Ectodermal cell (in vitro differentiated cells): ENCODE measurements around the gene ALS2CL.

Experiments
- H3K27ac ChIP-seq: 2 replicates; pipeline ENCODE4 v1.7.0; 2013; ENCODE audit warnings: mild to moderate bottlenecking, low read depth, low read length; ENCODE audit not compliant: insufficient read depth, poor library complexity, severe bottlenecking
- H3K27me3 ChIP-seq: 2 replicates; pipeline ENCODE4 v1.7.0; 2013; ENCODE audit warnings: mild to moderate bottlenecking, low read length; ENCODE audit not compliant: insufficient read depth, control insufficient read depth, poor library complexity, severe bottlenecking
- H3K36me3 ChIP-seq: one replicate; pipeline ENCODE4 v1.7.0; 2013; ENCODE audit warnings: low read length; ENCODE audit not compliant: control insufficient read depth, insufficient read depth
- H3K4me1 ChIP-seq: one replicate; pipeline ENCODE4 v1.7.0; 2013; ENCODE audit warnings: low read length; ENCODE audit not compliant: control insufficient read depth, insufficient read depth
- H3K4me3 ChIP-seq: 2 replicates; pipeline ENCODE4 v1.7.0; 2013; ENCODE audit warnings: low read depth, low read length, control low read depth; ENCODE audit not compliant: insufficient read depth
- H3K9me3 ChIP-seq: 2 replicates; pipeline ENCODE4 v1.7.0; 2013; ENCODE audit warnings: mild to moderate bottlenecking, low read length, moderate library complexity; ENCODE audit not compliant: control insufficient read depth
- WGBS, 2 experiments: methylation state at CpG; one replicate each; pipeline ENCODE4 v1.1.7; 2013; ENCODE audit warnings: missing lambda C conversion rate in 2 of 2; 5-methylcytosine and 5-hydroxymethylcytosine counted together

Gene ALS2CL

DNA sequence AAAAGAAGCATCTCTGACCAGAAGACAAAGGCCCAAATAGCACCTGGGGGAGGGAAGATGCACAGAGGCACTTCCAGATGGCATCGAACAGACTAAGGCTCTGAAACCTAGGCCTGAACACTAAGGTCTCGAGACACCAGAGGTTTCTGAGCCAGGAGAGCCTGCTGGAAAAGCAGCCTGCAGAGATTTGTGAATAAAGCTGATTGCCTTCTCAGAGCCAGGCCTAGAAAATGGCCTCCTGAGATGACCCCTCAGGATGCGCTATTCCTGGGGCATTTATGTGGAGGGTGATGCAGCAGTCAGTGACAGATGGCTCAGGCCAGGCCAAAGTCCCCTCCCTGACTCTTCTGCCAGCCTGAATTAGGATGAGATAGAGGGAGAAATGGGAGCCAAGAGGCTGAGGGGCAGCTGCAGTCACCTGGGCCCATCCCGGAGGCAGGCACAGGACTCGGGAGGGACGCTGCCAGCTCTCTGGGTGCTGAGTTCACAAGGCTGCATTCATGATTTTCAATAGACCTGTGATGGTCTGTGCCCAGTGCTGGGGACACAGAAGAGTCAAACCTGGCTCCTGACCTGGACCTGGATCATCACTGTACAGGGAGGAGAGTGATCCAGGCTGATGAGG lies 17.3 kb upstream of the ALS2CL start:
- Histone ChIP-seq H3K27ac (no peak overlapping the region), H3K4me1 (peaks cover 5% of the 10 kb centered on the region), H3K4me3 (no peak overlapping the region), H3K9me3 (no peaks in the 10 kb centered on the region), H3K36me3 (no peaks in the 10 kb centered on the region), H3K27me3 (no peaks in the 10 kb centered on the region)
- WGBS, 2 experiments, result 94% methylated on average over 6 of the region's 6 CpGs

DNA sequence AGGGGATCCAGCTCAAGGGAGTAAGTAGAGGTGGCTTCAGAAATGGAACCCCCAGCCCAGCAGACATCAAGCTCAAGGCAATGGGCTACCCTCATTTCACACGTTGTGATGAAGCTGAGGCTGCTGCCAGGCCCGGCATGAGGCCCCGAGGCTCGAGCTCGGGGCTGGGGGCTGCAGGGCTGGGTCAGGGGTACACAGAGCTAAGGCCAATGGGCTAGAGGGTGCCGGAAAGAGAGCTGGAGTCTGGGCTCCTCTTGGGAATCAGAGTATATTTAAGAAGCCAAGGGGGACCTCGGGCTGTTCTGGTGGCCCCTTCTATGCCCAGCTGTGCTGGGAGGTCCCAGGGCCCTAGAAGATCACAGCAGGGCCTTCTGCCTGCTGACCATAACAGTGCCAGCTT lies 16.8 kb upstream of the ALS2CL start:
- H3K9me3 ChIP-seq, result no peaks in the 10 kb centered on the region

GRCh38 chr3:46709721-46710120 lies 16.2 kb upstream of the ALS2CL start:
- WGBS, 2 experiments, result 94 to 96% methylated on average over 6 of the region's 6 CpGs
- H3K27me3 ChIP-seq, result no peaks in the 10 kb centered on the region
- peaks cover 5% of the 10 kb centered on the region for H3K4me1 ChIP-seq
- no peak overlapping the region for H3K4me3 ChIP-seq
- no peaks in the 10 kb centered on the region for H3K9me3 ChIP-seq
- no peaks in the 10 kb centered on the region for H3K36me3 ChIP-seq
- no peak overlapping the region for H3K27ac ChIP-seq

More for the DNA sequence above, 16.8 kb upstream of the ALS2CL start:
- Histone ChIP-seq H3K27me3 (no peaks in the 10 kb centered on the region), H3K4me1 (peaks cover 5% of the 10 kb centered on the region), H3K36me3 (no peaks in the 10 kb centered on the region), H3K27ac (no peak overlapping the region), H3K4me3 (no peak overlapping the region)
- 91% methylated on average over 7 of the region's 7 CpGs for WGBS, 2 experiments

DNA sequence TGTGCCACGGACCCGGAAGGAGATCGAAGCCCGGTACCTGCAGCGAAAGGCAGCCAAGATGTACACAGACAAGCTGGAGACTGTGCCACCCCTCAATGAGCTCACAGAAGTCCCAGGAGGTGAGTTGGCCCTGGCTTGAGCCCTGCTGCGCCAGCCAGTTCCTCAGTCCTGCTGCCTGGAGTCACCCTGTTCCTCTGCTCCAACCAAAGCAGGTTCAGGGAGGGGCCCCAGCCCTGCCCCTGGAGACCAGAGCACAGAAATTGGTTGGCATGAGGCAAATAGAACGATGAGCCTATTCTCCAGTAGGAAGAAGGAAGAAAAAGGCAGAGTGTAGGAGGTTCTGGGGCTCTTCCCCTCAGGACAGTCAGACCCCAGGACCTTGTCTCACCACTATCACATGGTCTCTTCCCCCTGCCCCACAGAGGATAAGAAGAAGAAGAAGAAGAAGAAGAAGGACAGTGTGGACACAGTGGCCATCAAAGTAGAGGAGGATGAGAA lies 15.7 kb upstream of the ALS2CL start:
- H3K27ac ChIP-seq, result no peak overlapping the region
- no peaks in the 10 kb centered on the region for H3K36me3 ChIP-seq
- no peak overlapping the region for H3K4me3 ChIP-seq
- 95 to 96% methylated on average over 7 of the region's 7 CpGs for WGBS, 2 experiments
- no peaks in the 10 kb centered on the region for H3K9me3 ChIP-seq
- peaks cover 5% of the 10 kb centered on the region for H3K4me1 ChIP-seq
- no peaks in the 10 kb centered on the region for H3K27me3 ChIP-seq

DNA sequence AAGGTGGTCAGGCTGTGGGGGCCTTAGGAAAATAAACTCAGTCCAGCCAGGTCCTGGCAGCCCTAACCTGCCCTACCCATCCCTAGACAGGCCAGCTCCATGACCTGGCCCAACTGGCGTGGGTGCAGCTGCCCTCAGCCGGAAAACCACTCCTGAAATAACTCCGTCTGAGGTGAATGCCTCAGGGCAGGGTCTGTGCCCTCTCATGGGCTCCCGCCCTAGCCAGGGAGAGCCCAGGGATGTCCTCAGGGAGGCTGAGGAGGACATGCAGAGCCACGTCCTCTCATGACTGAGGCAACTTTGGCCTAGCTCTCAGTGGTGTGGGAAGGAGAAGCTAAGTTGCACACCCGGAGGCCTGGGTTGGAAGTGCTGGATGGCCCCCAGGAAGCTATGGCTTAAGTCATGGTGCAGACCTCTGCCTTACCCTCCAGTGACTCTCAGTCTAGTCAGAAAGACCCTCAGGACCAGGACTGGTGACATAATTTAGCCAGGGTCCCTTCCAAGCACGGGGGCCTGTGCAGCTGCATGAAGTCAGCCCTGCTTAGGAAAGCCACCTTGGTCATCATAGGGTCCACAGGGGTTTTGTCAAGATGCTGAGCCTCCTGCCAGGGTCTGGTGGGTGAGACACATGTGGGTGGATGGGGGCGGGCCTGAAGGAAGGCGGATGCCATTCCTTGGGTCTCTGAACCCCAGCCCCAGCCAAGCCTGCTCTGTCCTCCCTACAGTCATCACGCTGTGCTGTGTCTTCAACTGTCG lies 15.1 kb upstream of the ALS2CL start:
- no peak overlapping the region for H3K27ac ChIP-seq
- no peaks in the 10 kb centered on the region for H3K36me3 ChIP-seq
- no peaks in the 10 kb centered on the region for H3K9me3 ChIP-seq
- peaks cover 5% of the 10 kb centered on the region for H3K4me1 ChIP-seq
- no peaks in the 10 kb centered on the region for H3K27me3 ChIP-seq
- WGBS, 2 experiments, result 93% methylated on average over 11 of the region's 11 CpGs
- H3K4me3 ChIP-seq, result no peak overlapping the region

GRCh38 chr3:46707601-46708011 lies 14.1 kb upstream of the ALS2CL start:
- Histone ChIP-seq H3K27ac (no peak overlapping the region), H3K27me3 (no peaks in the 10 kb centered on the region), H3K9me3 (no peaks in the 10 kb centered on the region), H3K36me3 (no peaks in the 10 kb centered on the region), H3K4me1 (peaks cover 5% of the 10 kb centered on the region), H3K4me3 (no peak overlapping the region)
- 94 to 95% methylated on average over 7 of the region's 7 CpGs for WGBS, 2 experiments

DNA sequence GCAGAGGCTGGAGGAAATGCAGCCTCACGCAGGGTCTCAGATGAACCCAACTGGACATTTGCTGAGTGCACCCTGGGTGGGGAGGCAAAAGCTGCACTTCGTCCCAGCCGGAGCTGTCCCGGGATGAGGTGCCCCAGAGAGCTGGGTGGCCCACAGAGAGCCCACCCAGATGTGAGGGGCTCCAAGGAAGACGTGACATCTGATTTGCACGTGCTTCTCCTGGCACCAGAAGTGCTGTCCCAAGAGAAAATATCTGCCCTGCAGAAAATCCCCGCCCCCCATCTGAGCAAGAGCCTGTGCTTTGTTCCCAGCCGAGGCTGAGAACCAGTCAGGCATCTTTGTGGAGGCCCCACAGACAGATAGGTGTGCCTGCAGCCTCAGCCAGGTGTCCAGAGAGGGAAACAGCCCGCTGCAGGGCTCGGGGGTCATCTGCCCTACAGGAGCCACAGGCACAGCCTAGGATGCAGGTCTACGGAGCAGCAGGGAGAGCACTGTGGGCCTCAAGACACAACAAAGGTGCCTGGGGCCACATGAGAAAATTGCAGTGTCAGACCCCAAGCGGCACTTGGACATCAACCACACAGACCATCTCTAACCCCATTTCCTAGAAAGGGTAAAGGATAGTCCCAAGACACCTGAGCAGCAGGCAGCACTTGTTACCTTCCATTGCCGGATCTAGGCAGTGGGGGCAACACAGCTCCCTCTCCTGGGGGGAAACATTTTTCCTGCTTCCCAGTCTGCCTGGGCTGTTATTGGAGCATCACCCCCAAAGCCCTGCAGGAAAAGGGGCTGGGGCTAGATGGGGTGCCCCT lies 13.5 kb upstream of the ALS2CL start:
- peaks cover 2% of the 10 kb centered on the region for H3K27me3 ChIP-seq
- H3K9me3 ChIP-seq, result no peaks in the 10 kb centered on the region
- 80 to 83% methylated on average over 13 of the region's 13 CpGs for WGBS, 2 experiments
- peaks cover 5% of the 10 kb centered on the region for H3K4me1 ChIP-seq
- no peaks in the 10 kb centered on the region for H3K36me3 ChIP-seq
- H3K27ac ChIP-seq, result no peak overlapping the region
- H3K4me3 ChIP-seq, result no peak overlapping the region

GRCh38 chr3:46705751-46706552 lies 12.5 kb upstream of the ALS2CL start:
- H3K27me3 ChIP-seq, result peaks cover 10% of the 10 kb centered on the region
- no peaks in the 10 kb centered on the region for H3K9me3 ChIP-seq
- H3K36me3 ChIP-seq, result no peaks in the 10 kb centered on the region
- no peak overlapping the region for H3K4me3 ChIP-seq
- no peak overlapping the region for H3K27ac ChIP-seq
- 81 to 85% methylated on average over 19 of the region's 19 CpGs for WGBS, 2 experiments
- peaks cover 5% of the 10 kb centered on the region for H3K4me1 ChIP-seq

DNA sequence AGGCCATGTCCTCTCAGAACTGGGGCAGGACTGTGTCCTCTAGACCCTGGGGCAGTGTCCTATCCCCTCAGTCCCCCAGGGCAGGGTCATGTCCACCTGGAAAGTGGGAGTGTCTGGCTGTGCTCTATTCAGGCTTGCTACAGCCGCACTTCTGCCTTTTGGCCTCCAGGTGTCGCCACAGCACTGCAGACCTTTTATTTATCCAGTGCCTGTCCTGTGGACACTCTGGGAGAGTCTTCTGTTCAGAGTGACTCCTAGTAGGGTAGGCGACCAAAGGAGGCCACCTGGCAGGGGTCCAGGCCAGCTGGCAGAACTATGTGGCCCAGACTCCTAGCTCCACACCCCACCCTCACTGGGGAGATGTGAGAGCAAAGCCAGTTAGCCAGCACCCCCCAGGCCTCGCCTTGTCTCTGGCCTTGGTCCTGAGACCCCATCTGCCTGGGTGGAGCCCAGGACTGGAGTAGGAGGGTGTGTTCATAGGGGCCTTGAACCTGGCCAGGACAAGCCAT lies 11.6 kb upstream of the ALS2CL start:
- 26 to 27% methylated on average over 4 of the region's 4 CpGs for WGBS, 2 experiments
- H3K27ac ChIP-seq, result no peak overlapping the region
- no peak overlapping the region for H3K4me3 ChIP-seq
- no peaks in the 10 kb centered on the region for H3K36me3 ChIP-seq
- no peaks in the 10 kb centered on the region for H3K9me3 ChIP-seq
- H3K4me1 ChIP-seq, result peaks cover 13% of the 10 kb centered on the region
- H3K27me3 ChIP-seq, result peaks cover 10% of the 10 kb centered on the region
